Measurements from ENCODE around the gene PTPN6.
A peak's percentile ranks its signal among the peaks of the same experiment; 100 is the strongest.
"Not testable (repeated sequence)": the region's sequence is repeated elsewhere in the genome, so short reads cannot be mapped to it uniquely, and the experiment has no call there.

PTPN6 gene

GRCh38 chr12:6950811-6951540 is at the start of gene PTPN6:
TSS of gene PTPN6 (plus strand) at chr12:6951356. CDS start at chr12:6951513, 157 bp downstream.
- Mint-ChIP-seq H3K27ac (peak within 1 kb of the TSS; percentile 98), H3K36me3 (ENCODE audit: low read depth) (peaks cover 25% of the 10 kb centered on the region), H3K4me1 (ENCODE audit: low read depth) (peaks cover 75% of the 10 kb centered on the region), H3K4me3 (peak within 1 kb of the TSS; percentile 98), H3K9me3 (no peaks in the 10 kb centered on the region), H3K27me3 (ENCODE audit: low read depth) (no peaks in the 10 kb centered on the region)

- H3K4me1 Mint-ChIP-seq (ENCODE audit: low read depth), result peaks cover 4% of the 10 kb centered on the region
- H3K27me3 Mint-ChIP-seq (ENCODE audit: low read depth), result no peaks in the 10 kb centered on the region
- no peak overlapping the region for H3K27ac Mint-ChIP-seq
- H3K4me3 Mint-ChIP-seq, result no peak overlapping the region
- no peaks in the 10 kb centered on the region for H3K9me3 Mint-ChIP-seq
- H3K36me3 Mint-ChIP-seq (ENCODE audit: low read depth), result no peaks in the 10 kb centered on the region
Measured at GRCh38 chr12:6902448-6902847, 48.7 kb upstream of the PTPN6 start.

- no peaks in the 10 kb centered on the region for H3K9me3 Mint-ChIP-seq
- peaks cover 4% of the 10 kb centered on the region for H3K4me1 Mint-ChIP-seq (ENCODE audit: low read depth)
- no peaks in the 10 kb centered on the region for H3K27me3 Mint-ChIP-seq (ENCODE audit: low read depth)
- no peaks in the 10 kb centered on the region for H3K36me3 Mint-ChIP-seq (ENCODE audit: low read depth)
- peak overlapping the region; percentile 8 for H3K27ac Mint-ChIP-seq
- H3K4me3 Mint-ChIP-seq, result no peak overlapping the region
Measured at GRCh38 chr12:6903722-6904121, 47.4 kb upstream of the PTPN6 start.

GRCh38 chr12:6904280-6905276 is 46.6 kb upstream of the PTPN6 start, which contains the start of gene LRRC23:
TSS of gene LRRC23 (plus strand) at chr12:6904822. CDS start at chr12:6905634, 812 bp downstream.
- no peaks in the 10 kb centered on the region for H3K9me3 Mint-ChIP-seq
- peak within 1 kb of the TSS; percentile 8 for H3K27ac Mint-ChIP-seq
- no peaks in the 10 kb centered on the region for H3K36me3 Mint-ChIP-seq (ENCODE audit: low read depth)
- H3K27me3 Mint-ChIP-seq (ENCODE audit: low read depth), result no peaks in the 10 kb centered on the region
- H3K4me3 Mint-ChIP-seq, result no peak within 1 kb of the TSS
- H3K4me1 Mint-ChIP-seq (ENCODE audit: low read depth), result peaks cover 4% of the 10 kb centered on the region

GRCh38 chr12:6905414-6906040 is 45.6 kb upstream of the PTPN6 start:
- Mint-ChIP-seq H3K27ac (no peak overlapping the region), H3K36me3 (ENCODE audit: low read depth) (no peaks in the 10 kb centered on the region), H3K27me3 (ENCODE audit: low read depth) (no peaks in the 10 kb centered on the region), H3K9me3 (no peaks in the 10 kb centered on the region), H3K4me1 (ENCODE audit: low read depth) (peaks cover 4% of the 10 kb centered on the region), H3K4me3 (no peak overlapping the region)

GRCh38 chr12:6908141-6908540 is 43.0 kb upstream of the PTPN6 start:
- not testable (repeated sequence) for H3K27me3 Mint-ChIP-seq (ENCODE audit: low read depth); H3K9me3 Mint-ChIP-seq; H3K36me3 Mint-ChIP-seq (ENCODE audit: low read depth); H3K27ac Mint-ChIP-seq; H3K4me3 Mint-ChIP-seq; H3K4me1 Mint-ChIP-seq (ENCODE audit: low read depth)

GRCh38 chr12:6909421-6910145 is 41.6 kb upstream of the PTPN6 start:
- Mint-ChIP-seq H3K27me3 (ENCODE audit: low read depth) (no peaks in the 10 kb centered on the region), H3K4me1 (ENCODE audit: low read depth) (peaks cover 8% of the 10 kb centered on the region), H3K27ac (no peak overlapping the region), H3K9me3 (no peaks in the 10 kb centered on the region), H3K36me3 (ENCODE audit: low read depth) (no peaks in the 10 kb centered on the region), H3K4me3 (no peak overlapping the region)

GRCh38 chr12:6912164-6912935 is 38.8 kb upstream of the PTPN6 start:
- Mint-ChIP-seq H3K4me1 (ENCODE audit: low read depth) (peaks cover 29% of the 10 kb centered on the region), H3K36me3 (ENCODE audit: low read depth) (peaks cover 7% of the 10 kb centered on the region), H3K27ac (peak overlapping the region; percentile 68), H3K27me3 (ENCODE audit: low read depth) (no peaks in the 10 kb centered on the region), H3K9me3 (no peaks in the 10 kb centered on the region), H3K4me3 (no peak overlapping the region)

- Mint-ChIP-seq H3K36me3 (ENCODE audit: low read depth) (peaks cover 16% of the 10 kb centered on the region), H3K27ac (peak within 1 kb of the TSS; percentile 93), H3K4me3 (peak within 1 kb of the TSS; percentile 99), H3K27me3 (ENCODE audit: low read depth) (no peaks in the 10 kb centered on the region), H3K9me3 (no peaks in the 10 kb centered on the region), H3K4me1 (ENCODE audit: low read depth) (peaks cover 35% of the 10 kb centered on the region)
Measured at GRCh38 chr12:6914246-6914946, 36.8 kb upstream of the PTPN6 start, which contains the start of gene ENO2. TSS of gene ENO2 (plus strand) at chr12:6914580. CDS start at chr12:6915833, 1,253 bp downstream.

- Mint-ChIP-seq H3K27ac (peak overlapping the region; percentile 93), H3K4me1 (ENCODE audit: low read depth) (peaks cover 41% of the 10 kb centered on the region), H3K9me3 (no peaks in the 10 kb centered on the region), H3K27me3 (ENCODE audit: low read depth) (no peaks in the 10 kb centered on the region), H3K4me3 (peak overlapping the region; percentile 99), H3K36me3 (ENCODE audit: low read depth) (peaks cover 24% of the 10 kb centered on the region)
Measured at GRCh38 chr12:6914947-6915788, 36.0 kb upstream of the PTPN6 start.

GRCh38 chr12:6915789-6916285 is 35.3 kb upstream of the PTPN6 start:
- peak overlapping the region; percentile 99 for H3K4me3 Mint-ChIP-seq
- H3K4me1 Mint-ChIP-seq (ENCODE audit: low read depth), result peaks cover 41% of the 10 kb centered on the region
- H3K27ac Mint-ChIP-seq, result peak overlapping the region; percentile 55
- peaks cover 24% of the 10 kb centered on the region for H3K36me3 Mint-ChIP-seq (ENCODE audit: low read depth)
- no peaks in the 10 kb centered on the region for H3K9me3 Mint-ChIP-seq
- H3K27me3 Mint-ChIP-seq (ENCODE audit: low read depth), result no peaks in the 10 kb centered on the region
